Measurements from ENCODE around the gene ATF6. TPM values are rescaled to one million over a fixed set of nuclear protein-coding genes. Genes with fewer than 3 reads are reported as not detected.

The ATF6 gene
- total and polyA plus RNA-seq, 8 donors = 3.4 to 54.3 (median 13.5) TPM

- no peak for DNase-seq
- no peak overlapping the region for H3K27ac ChIP-seq
- no peak for TF ChIP-seq POLR2AphosphoS5 (IDR thresholded peaks at IDR 0.05)
- TF ChIP-seq EP300 (IDR thresholded peaks at IDR 0.05) = no peak
- TF ChIP-seq CTCF (IDR thresholded peaks at IDR 0.05) = no peak
- H3K27me3 ChIP-seq = no peaks in the 10 kb centered on the region
- H3K4me3 ChIP-seq = no peak overlapping the region
- intact Hi-C loops (cut with DNase I; ENCODE audit: low total_unique reads) = no loop called here
- H3K9me3 ChIP-seq = peaks cover 0 to 10% (median 0%) of the 10 kb centered on the region in 4 donors
- H3K4me1 ChIP-seq = peaks cover 0 to 20% (median 9%) of the 10 kb centered on the region in 4 donors
- H3K36me3 ChIP-seq = peaks cover 3 to 60% (median 49%) of the 10 kb centered on the region in 4 donors
- WGBS, 5 donors = 97 to 98% (median 98%) methylated on average over 3 of the region's 3 CpGs
Measured at GRCh38 chr1:161810780-161811179, 44.7 kb downstream of the ATF6 start.

- Histone ChIP-seq H3K27me3 (no peaks in the 10 kb centered on the region), H3K27ac (no peak overlapping the region), H3K9me3 (no peaks in the 10 kb centered on the region), H3K4me3 (no peak overlapping the region), H3K4me1 (peaks cover 0 to 14% (median 4%) of the 10 kb centered on the region in 4 donors), H3K36me3 (peaks cover 0 to 52% (median 39%) of the 10 kb centered on the region in 4 donors)
- intact Hi-C loops (cut with DNase I; ENCODE audit: low total_unique reads) = no loop called here
- TF ChIP-seq EP300 (IDR thresholded peaks at IDR 0.05) (no peak), POLR2A (IDR thresholded peaks at IDR 0.05) (no peak), POLR2AphosphoS5 (IDR thresholded peaks at IDR 0.05) (no peak), CTCF (IDR thresholded peaks at IDR 0.05) (no peak)
- DNase-seq = no peak
- WGBS, 5 donors = 82 to 93% (median 90%) methylated on average over 1 of the region's 1 CpG
Measured at GRCh38 chr1:161816201-161816600, 50.1 kb downstream of the ATF6 start.

DNA sequence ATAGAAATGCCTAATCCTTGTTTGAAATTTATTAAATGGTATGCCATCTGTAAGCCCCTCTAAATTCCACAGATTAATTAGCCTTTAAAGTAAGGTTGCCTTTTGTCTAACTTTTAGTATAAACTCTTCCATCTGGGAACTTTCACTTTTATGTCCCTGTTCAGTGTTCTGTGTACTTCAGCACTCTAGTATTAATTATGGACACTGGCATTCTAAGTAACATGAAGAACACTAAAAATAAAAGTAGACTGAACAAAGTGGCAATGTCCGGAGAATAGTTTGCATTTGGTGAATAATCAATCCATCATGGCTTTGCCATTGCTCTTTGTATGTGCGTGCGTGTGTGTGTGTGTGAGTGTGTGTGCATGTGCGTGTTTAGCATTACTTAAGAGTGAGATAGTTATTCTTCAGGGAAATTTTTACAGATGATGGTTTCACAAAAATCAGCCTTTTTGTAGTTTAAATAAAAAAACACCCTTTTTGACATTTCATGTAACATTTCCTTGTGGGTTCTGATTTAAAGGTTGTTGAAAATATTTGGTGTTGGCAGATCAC lies 51.1 kb downstream of the ATF6 start:
- 80 to 98% (median 89%) methylated on average over 4 of the region's 4 CpGs for WGBS, 5 donors
- Histone ChIP-seq H3K4me3 (no peak overlapping the region), H3K4me1 (peaks cover 0 to 14% (median 4%) of the 10 kb centered on the region in 4 donors), H3K27ac (no peak overlapping the region), H3K27me3 (no peaks in the 10 kb centered on the region), H3K9me3 (no peaks in the 10 kb centered on the region), H3K36me3 (peaks cover 0 to 53% (median 47%) of the 10 kb centered on the region in 4 donors)
- TF ChIP-seq POLR2A (IDR thresholded peaks at IDR 0.05) = no peak
- no peak for TF ChIP-seq CTCF (IDR thresholded peaks at IDR 0.05)
- TF ChIP-seq EP300 (IDR thresholded peaks at IDR 0.05) = no peak
- TF ChIP-seq POLR2AphosphoS5 (IDR thresholded peaks at IDR 0.05) = no peak
- DNase-seq = peak in 1 of 2 donors; percentile 50
- intact Hi-C loops (cut with DNase I; ENCODE audit: low total_unique reads) = no loop called here

- WGBS, 5 donors = 96 to 99% (median 98%) methylated on average over 5 of the region's 5 CpGs
- DNase-seq = no peak
- Histone ChIP-seq H3K27me3 (no peaks in the 10 kb centered on the region), H3K27ac (no peak overlapping the region), H3K4me1 (peaks cover 0 to 16% (median 4%) of the 10 kb centered on the region in 4 donors), H3K36me3 (peaks cover 0 to 54% (median 44%) of the 10 kb centered on the region in 4 donors), H3K9me3 (no peaks in the 10 kb centered on the region), H3K4me3 (no peak overlapping the region)
- TF ChIP-seq POLR2A (IDR thresholded peaks at IDR 0.05) = no peak
- no peak for TF ChIP-seq EP300 (IDR thresholded peaks at IDR 0.05)
- TF ChIP-seq POLR2AphosphoS5 (IDR thresholded peaks at IDR 0.05) = no peak
- no peak for TF ChIP-seq CTCF (IDR thresholded peaks at IDR 0.05)
- intact Hi-C loops (cut with DNase I; ENCODE audit: low total_unique reads) = no loop called here
Measured at GRCh38 chr1:161820914-161821313, 54.8 kb downstream of the ATF6 start.
